GM12878 (cell line): ENCODE data around the gene PYGM. TPM values are rescaled to one million over a fixed set of nuclear protein-coding genes. Genes with fewer than 3 reads are reported as not detected.

Experiments
- ATAC-seq: fragments of 200-7000 bp; cut with Tn5 transposase; 3 replicates; pipeline ENCODE4 v1.9.1; 2020; ENCODE audit warnings: mild to moderate bottlenecking, moderate library complexity
- BruUV-seq: library from RNA; stranded (reverse); fragments of 400-500 nt; replicated peaks from 2 replicates; lab custom pipeline; 2021; lab: Mats Ljungman, UMichigan
- CTCF ChIA-PET: fragments of 300-600 bp; sonication (Branson Sonifier 250); formaldehyde crosslinking; extraction: SDS; loops from one replicate; lab custom pipeline; 2021; ENCODE audit warnings: inconsistent platforms; lab: Yijun Ruan, JAX
- POLR2A ChIA-PET: fragments of 350-600 bp; formaldehyde crosslinking; extraction: SDS; loops from one replicate; lab custom pipeline; 2021; ENCODE audit warnings: inconsistent platforms; lab: Charles Lee
- RAD21 ChIA-PET: fragments of 300-600 bp; sonication (Branson Sonifier 250); formaldehyde crosslinking; loops from one replicate; lab custom pipeline; 2023; ENCODE audit warnings: antibody characterized with exemption; ENCODE audit not compliant: unreplicated experiment; lab: Charles Lee
- SMC1A ChIA-PET: fragments of 300-600 bp; sonication (Branson Sonifier 250); formaldehyde crosslinking; loops from one replicate; lab custom pipeline; 2023; ENCODE audit not compliant: unreplicated experiment, uncharacterized antibody; lab: Charles Lee
- DNase-seq: peaks from one replicate; pipeline ENCODE4 v3.0.0-alpha.2; 2011; ENCODE audit warnings: low read depth, low spot score
- FAIRE-seq: peaks from 3 replicates; lab custom pipeline; 2011; peaks lifted over from hg19 to GRCh38; lab: Jason Lieb, UNC
- H2AFZ ChIP-seq: 2 replicates; pipeline ENCODE4 v1.6.0; 2011; ENCODE audit warnings: low read depth, low read length, control low read depth; ENCODE audit not compliant: control insufficient read depth
- H3K27ac ChIP-seq: 2 replicates; pipeline ENCODE4 v1.5.1; 2011; ENCODE audit warnings: control low read depth; ENCODE audit not compliant: control insufficient read depth, insufficient read depth
- H3K27me3 ChIP-seq, 2 experiments: replicated peaks in 1 of 2; 2 replicates each; pipeline versions ENCODE4 v1.6.0 to v1.6.1; 2011; ENCODE audit warnings: low read length in 1 of 2; ENCODE audit not compliant: control insufficient read depth in 2 of 2, insufficient read depth in 2 of 2
- H3K36me3 ChIP-seq, 2 experiments: 2 replicates each; pipeline ENCODE4 v1.5.1; 2011; ENCODE audit warnings: low read length in 1 of 2; ENCODE audit not compliant: control insufficient read depth in 2 of 2, insufficient read depth in 2 of 2
- H3K4me1 ChIP-seq: 2 replicates; pipeline ENCODE4 v1.6.1; 2011; ENCODE audit warnings: mild to moderate bottlenecking, low read length, moderate library complexity, mixed read lengths; ENCODE audit not compliant: control insufficient read depth, insufficient read depth
- H3K4me2 ChIP-seq: 2 replicates; pipeline ENCODE4 v1.6.0; 2011; ENCODE audit warnings: control low read depth; ENCODE audit not compliant: control insufficient read depth, insufficient read depth
- H3K4me3 ChIP-seq: fragments of 200-600 bp; sonication (generic); 2 replicates; pipeline ENCODE4 v1.5.1; 2016
- H3K79me2 ChIP-seq: 2 replicates; pipeline ENCODE4 v1.6.0; 2011; ENCODE audit warnings: low read length; ENCODE audit not compliant: control insufficient read depth, insufficient read depth
- H3K9ac ChIP-seq: 2 replicates; pipeline ENCODE4 v1.8.0; 2011; ENCODE audit warnings: low read length, control low read depth, mixed read lengths; ENCODE audit not compliant: control insufficient read depth, insufficient read depth
- H3K9me3 ChIP-seq: replicated peaks from 3 replicates; pipeline ENCODE4 v1.5.1; 2011; ENCODE audit warnings: mild to moderate bottlenecking, low read length; ENCODE audit not compliant: control insufficient read depth, insufficient read depth
- H4K20me1 ChIP-seq: 2 replicates; pipeline ENCODE4 v1.6.0; 2011; ENCODE audit not compliant: control insufficient read depth, insufficient read depth
- FOXK2 ChIP-seq: fragments of 450-650 bp; IDR thresholded peaks from 2 replicates; pipeline ENCODE4 v1.6.1; 2017; ENCODE audit warnings: mild to moderate bottlenecking, moderate library complexity
- REST ChIP-seq: IDR thresholded peaks from 2 replicates; pipeline ENCODE4 v1.6.1; 2012; ENCODE audit warnings: mild to moderate bottlenecking, low read depth, low read length
- ZBED1 ChIP-seq: IDR thresholded peaks from 2 replicates; pipeline ENCODE4 v1.6.1; 2016; ENCODE audit warnings: borderline replicate concordance
- WGBS: methylation state at CpG from one replicate; pipeline ENCODE4 v1.1.6; 2016; ENCODE audit warnings: low lambda C conversion rate; ENCODE audit not compliant: insufficient replicate concordance, insufficient coverage; ENCODE audit errors: missing lambda C conversion rate; 5-methylcytosine and 5-hydroxymethylcytosine counted together
- in situ Hi-C: fragments of 300-500 bp; cut with MboI; formaldehyde crosslinking; loops from 9 replicates; pipeline ENCODE4 v1.14.3; 2018; ENCODE audit warnings: mixed read lengths
- intact Hi-C: fragments of 100-400 bp; cut with micrococcal nuclease; formaldehyde crosslinking; loops from one replicate; pipeline ENCODE4 v1.14.2; 2022; ENCODE audit not compliant: unreplicated experiment
- polyA plus RNA-seq, 11 experiments: library from polyadenylated mRNA; depleted of rRNA in 4 of 11; unstranded in 6 of 11; stranded (reverse) in 5 of 11; fragments of >200 nt; fragmentation: Nextera tagmentation in 4 of 11; fragmentation: Illumina TruSeq in 1 of 11; extraction: Ambion mirVana in 4 of 11; extraction: Trizol in 1 of 11; gene quantifications; 1 replicate in 1 of 11; 2 replicates in 10 of 11; pipeline versions ENCODE4 v1.2.1 to v1.2.3, GENCODE V29; 2011 to 2016; ENCODE audit warnings: inconsistent platforms in 2 of 11, missing spikeins in 2 of 11, low read depth in 1 of 11
- total RNA-seq, 4 experiments: library from RNA; depleted of rRNA in 3 of 4; stranded (reverse); fragments of >200 nt in 3 of 4; fragmentation: Illumina TruSeq in 1 of 4; extraction: Trizol in 1 of 4; gene quantifications; 2 replicates each; pipeline versions ENCODE4 v1.2.1 to v1.2.3, GENCODE V29; 2013 to 2021

The PYGM gene
- total and polyA plus RNA-seq, 10 of the 15 experiments (the other 5 are each of a cell fraction or from before 2014, with no cell fraction given): 0.04 to 3.7 (median 0.27) TPM; not detected in 1

DNA sequence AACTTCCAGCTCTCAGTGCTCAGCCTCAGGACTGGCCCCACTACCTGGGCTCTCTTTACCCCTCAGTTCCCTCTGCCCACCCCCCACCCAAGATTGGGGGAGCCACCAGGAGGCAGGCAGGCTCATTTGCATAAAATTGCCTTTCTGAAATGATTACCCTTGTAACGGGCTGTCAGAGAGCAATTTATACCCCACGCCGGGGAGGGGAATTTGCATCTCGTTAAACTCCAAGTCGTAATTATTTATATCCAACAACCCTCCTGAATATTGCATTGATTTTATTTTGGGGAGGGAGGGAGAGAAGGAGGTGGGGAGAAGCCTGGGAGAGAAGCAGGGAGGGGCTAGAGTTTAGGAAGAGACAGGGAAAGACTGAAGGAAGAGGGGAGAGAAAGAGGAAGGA is 45.1 kb downstream of the PYGM start (continued):
- TF ChIP-seq FOXK2: no peak

DNA sequence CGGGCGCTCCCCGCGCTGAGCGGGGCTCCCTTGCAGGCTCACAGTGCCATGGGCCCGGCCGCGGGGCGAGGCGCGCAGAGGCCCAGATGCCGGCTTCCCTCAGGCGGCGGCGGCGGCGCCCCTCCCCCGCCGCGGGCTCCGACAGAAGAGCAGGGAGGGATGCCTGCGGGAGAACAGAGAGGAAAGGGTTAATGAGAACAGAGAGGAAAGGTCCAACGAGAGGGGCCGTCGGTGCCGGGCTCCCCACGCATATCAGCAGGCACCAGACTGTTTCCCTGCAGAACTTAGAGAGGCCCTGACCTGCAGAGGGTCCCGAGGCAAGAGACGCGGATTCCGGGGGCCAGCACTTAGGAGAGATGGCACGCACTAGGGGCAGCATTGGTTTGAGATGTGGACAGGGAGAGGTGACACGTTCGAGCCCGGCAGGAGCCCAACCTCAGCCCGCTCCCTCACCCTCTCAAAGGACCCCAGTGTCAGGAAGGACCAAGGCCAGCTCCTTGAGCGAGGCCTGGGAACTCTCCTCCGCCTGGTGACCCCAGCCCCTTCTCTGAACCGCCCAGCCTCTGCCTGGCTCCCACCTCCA is 45.9 kb downstream of the PYGM start:
- Histone ChIP-seq H4K20me1 (no peaks in the 10 kb centered on the region), H3K27ac (no peak overlapping the region), H3K79me2 (no peaks in the 10 kb centered on the region), H3K27me3 (peaks cover 6 to 10% of the 10 kb centered on the region in 2 experiments; a peak in 3 of 4 replicates), H3K9me3 (no peaks in the 10 kb centered on the region), H3K36me3 (no peaks in the 10 kb centered on the region; a peak in 1 of 4 replicates), H3K4me2 (no peak overlapping the region), H3K9ac (no peak overlapping the region), H3K4me1 (peaks cover 7% of the 10 kb centered on the region), H2AFZ (no peak overlapping the region), H3K4me3 (no peak overlapping the region)
- FAIRE-seq (no peak), ATAC-seq (no peak), DNase-seq (no peak)
- WGBS: 23% methylated on average over 33 of the region's 39 CpGs
- ChIA-PET SMC1A (no interaction called here), POLR2A (interaction anchor here (0.6 kb wide), 2 partner anchors 47 to 395 kb away, joined by 4 read pairs; no protein-coding TSS in a partner anchor), CTCF (interaction anchor here (1.3 to 6.7 kb wide), 2 partner anchors 10 to 26 kb away, joined by 4 to 58 read pairs; no protein-coding TSS in a partner anchor), RAD21 (interaction anchor here (2.6 kb wide), 1 partner anchor 25 kb away, joined by 12 read pairs; no protein-coding TSS in a partner anchor)
- no TSS peak for BruUV-seq
- TF ChIP-seq ZBED1: no peak
- TF ChIP-seq REST: peak; percentile 34; the same call in 1 of the 2 replicates
- intact Hi-C loops (no loop called here), in situ Hi-C loops (no loop called here)
